IMR-90 (cell line): ENCODE data around the gene RALGAPB.

Experiments used
- BHLHE40 ChIP-seq: fragments of 150-350 bp; IDR thresholded peaks from 2 replicates; pipeline ENCODE4 v1.6.1; 2016; ENCODE audit warnings: mild to moderate bottlenecking, low read depth, low read length
- CEBPB ChIP-seq: IDR thresholded peaks from 2 replicates; pipeline ENCODE4 v1.6.1; 2012; ENCODE audit warnings: low read depth, low read length, improper control_type of control experiment
- CHD1 ChIP-seq: IDR thresholded peaks from 2 replicates; pipeline ENCODE4 v1.6.1; 2012; ENCODE audit warnings: low read depth, low read length, improper control_type of control experiment
- MAFK ChIP-seq: IDR thresholded peaks from 2 replicates; pipeline ENCODE4 v1.6.1; 2012; ENCODE audit warnings: low read depth, low read length, improper control_type of control experiment
- MXI1 ChIP-seq: IDR thresholded peaks from 2 replicates; pipeline ENCODE4 v1.6.1; 2012; ENCODE audit warnings: low read depth, mild to moderate bottlenecking, low read length, moderate library complexity, borderline replicate concordance
- POLR2A ChIP-seq: IDR thresholded peaks from 2 replicates; pipeline ENCODE4 v1.6.1; 2012; ENCODE audit warnings: mild to moderate bottlenecking, low read depth, low read length
- RAD21 ChIP-seq: IDR thresholded peaks from 2 replicates; pipeline ENCODE4 v1.6.1; 2012; ENCODE audit warnings: low read length, improper control_type of control experiment
- RFX5 ChIP-seq: IDR thresholded peaks from 2 replicates; pipeline ENCODE4 v1.8.0; 2012; ENCODE audit warnings: low read depth, mild to moderate bottlenecking, low read length, moderate library complexity
- SMC3 ChIP-seq: fragments of 150-350 bp; IDR thresholded peaks from 2 replicates; pipeline ENCODE4 v1.6.1; 2016; ENCODE audit warnings: low read depth, mild to moderate bottlenecking, antibody characterized with exemption, low read length, moderate library complexity
- USF2 ChIP-seq: fragments of 150-350 bp; IDR thresholded peaks from 2 replicates; pipeline ENCODE4 v1.6.1; 2017; ENCODE audit warnings: mild to moderate bottlenecking, antibody characterized with exemption, low read length, low read depth
- TF ChIP-seq, protein P1 (sequence below): conservative IDR thresholded peaks from 2 replicates; pipeline ENCODE4 v1.5.1; 2012; ENCODE audit warnings: mild to moderate bottlenecking, low read depth, low read length, improper control_type of control experiment
- TF ChIP-seq, protein P2 (sequence below): fragments of 150-350 bp; IDR thresholded peaks from 2 replicates; pipeline ENCODE4 v1.6.1; 2016; ENCODE audit warnings: low read depth, mild to moderate bottlenecking, low read length, moderate library complexity, borderline replicate concordance

DNA sequence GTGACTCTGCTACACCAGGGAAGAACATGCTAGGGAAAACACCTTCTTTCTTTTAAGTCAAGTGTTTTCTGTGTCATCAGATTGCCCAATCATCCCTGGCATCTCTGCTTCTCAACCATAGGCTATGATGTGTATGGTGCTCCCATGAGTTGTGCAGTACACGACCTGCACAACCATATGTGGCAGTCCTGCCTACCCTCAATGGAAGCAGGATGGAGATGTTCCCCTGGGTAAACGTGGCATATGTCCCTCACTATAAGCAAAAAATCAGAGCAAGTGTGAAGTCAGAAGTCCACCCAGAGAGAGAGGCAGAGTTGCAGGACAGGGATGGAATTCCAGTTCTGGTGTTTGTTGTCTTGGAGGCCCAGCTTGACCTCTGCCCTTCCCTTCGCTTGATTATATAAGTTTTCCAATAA, 27.3 kb upstream of the RALGAPB start:
- TF ChIP-seq, protein P1, sequence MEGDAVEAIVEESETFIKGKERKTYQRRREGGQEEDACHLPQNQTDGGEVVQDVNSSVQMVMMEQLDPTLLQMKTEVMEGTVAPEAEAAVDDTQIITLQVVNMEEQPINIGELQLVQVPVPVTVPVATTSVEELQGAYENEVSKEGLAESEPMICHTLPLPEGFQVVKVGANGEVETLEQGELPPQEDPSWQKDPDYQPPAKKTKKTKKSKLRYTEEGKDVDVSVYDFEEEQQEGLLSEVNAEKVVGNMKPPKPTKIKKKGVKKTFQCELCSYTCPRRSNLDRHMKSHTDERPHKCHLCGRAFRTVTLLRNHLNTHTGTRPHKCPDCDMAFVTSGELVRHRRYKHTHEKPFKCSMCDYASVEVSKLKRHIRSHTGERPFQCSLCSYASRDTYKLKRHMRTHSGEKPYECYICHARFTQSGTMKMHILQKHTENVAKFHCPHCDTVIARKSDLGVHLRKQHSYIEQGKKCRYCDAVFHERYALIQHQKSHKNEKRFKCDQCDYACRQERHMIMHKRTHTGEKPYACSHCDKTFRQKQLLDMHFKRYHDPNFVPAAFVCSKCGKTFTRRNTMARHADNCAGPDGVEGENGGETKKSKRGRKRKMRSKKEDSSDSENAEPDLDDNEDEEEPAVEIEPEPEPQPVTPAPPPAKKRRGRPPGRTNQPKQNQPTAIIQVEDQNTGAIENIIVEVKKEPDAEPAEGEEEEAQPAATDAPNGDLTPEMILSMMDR = no peak
- TF ChIP-seq RFX5 (no peak), POLR2A (no peak), BHLHE40 (no peak), MAFK (no peak), RAD21 (no peak), SMC3 (no peak), CHD1 (no peak), CEBPB (peak; percentile 57; the same call in 1 of the 2 replicates), USF2 (no peak), MXI1 (no peak)
- TF ChIP-seq, protein P2, sequence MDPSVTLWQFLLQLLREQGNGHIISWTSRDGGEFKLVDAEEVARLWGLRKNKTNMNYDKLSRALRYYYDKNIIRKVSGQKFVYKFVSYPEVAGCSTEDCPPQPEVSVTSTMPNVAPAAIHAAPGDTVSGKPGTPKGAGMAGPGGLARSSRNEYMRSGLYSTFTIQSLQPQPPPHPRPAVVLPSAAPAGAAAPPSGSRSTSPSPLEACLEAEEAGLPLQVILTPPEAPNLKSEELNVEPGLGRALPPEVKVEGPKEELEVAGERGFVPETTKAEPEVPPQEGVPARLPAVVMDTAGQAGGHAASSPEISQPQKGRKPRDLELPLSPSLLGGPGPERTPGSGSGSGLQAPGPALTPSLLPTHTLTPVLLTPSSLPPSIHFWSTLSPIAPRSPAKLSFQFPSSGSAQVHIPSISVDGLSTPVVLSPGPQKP = no peak
